ENCODE data around the gene BRICD5. TPM values are rescaled to one million over a fixed set of nuclear protein-coding genes. Genes with fewer than 3 reads are reported as not detected.

Gene BRICD5
- total and polyA plus RNA-seq, 2 of the 4 experiments (the other 2 are of a cell fraction) = 0.18 to 0.94 TPM

DNA sequence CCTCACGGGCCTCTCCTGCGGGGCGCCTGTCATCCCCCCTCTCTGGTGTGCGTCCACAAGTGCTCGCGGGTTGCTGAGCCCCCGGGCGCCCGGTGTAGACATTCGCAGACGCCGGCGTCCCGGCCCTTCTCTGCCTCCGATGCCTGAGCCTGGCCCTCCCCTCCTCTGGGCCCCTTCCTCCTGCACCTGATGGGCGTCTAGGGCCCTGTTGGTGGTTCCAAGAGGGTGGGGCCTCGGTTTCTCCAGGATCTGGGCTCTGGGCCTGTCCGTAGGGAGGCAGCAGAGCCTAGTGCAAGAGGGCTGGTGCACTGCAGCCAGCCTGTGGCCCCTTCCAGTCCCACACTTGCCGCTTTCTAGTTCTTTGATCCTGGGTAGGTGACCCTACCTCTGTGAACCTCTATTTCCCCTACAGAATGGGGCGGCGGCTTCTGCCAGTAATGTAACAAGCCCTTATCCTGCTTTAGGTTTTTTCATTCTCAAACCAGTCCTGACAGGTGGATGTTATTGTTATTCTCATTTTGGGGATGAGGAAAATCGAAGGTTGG is 13.4 kb upstream of the BRICD5 start:
- dilution Hi-C loops (cut with HindIII; ENCODE audit: low sequenced_read_pairs, unreplicated experiment) = no loop called here
- no peak overlapping the region for H4K91ac ChIP-seq (ENCODE audit: insufficient read depth, low read depth, low read length)
- H3K4me2 ChIP-seq (ENCODE audit: low read depth, low read length) = peak overlapping the region; percentile 97
- no peak overlapping the region for H2BK15ac ChIP-seq (ENCODE audit: low read depth, low read length)
- peak overlapping the region; percentile 26; the same call in 1 of the 2 replicates for H3K56ac ChIP-seq (ENCODE audit: extremely low read depth, insufficient read depth, low read length)
- TF ChIP-seq BHLHE40 (IDR thresholded peaks at IDR 0.05; ENCODE audit: low read depth, low read length) (no peak), RFX5 (IDR thresholded peaks at IDR 0.05; ENCODE audit: low read depth, low read length) (no peak), FOS (IDR thresholded peaks at IDR 0.05; ENCODE audit: low read depth, low read length) (no peak), SMC3 (IDR thresholded peaks at IDR 0.05; ENCODE audit: low read depth, low read length) (0 out of 2 replicates have a peak, but pooled peaks have one; percentile 10), NFE2L2 (IDR thresholded peaks at IDR 0.05; ENCODE audit: low read depth, low read length) (no peak), RAD21 (IDR thresholded peaks at IDR 0.05; ENCODE audit: low read length) (peak; percentile 49), RCOR1 (IDR thresholded peaks at IDR 0.05; ENCODE audit: insufficient replicate concordance, low read length) (no peak), MAZ (IDR thresholded peaks at IDR 0.05; ENCODE audit: borderline replicate concordance, low read depth, low read length) (no peak; the same call in 1 of the 2 replicates), MAFK (IDR thresholded peaks at IDR 0.05; ENCODE audit: low read depth, low read length) (no peak), CHD1 (IDR thresholded peaks at IDR 0.05; ENCODE audit: low read depth, low read length) (no peak)
- TF ChIP-seq, protein P1, sequence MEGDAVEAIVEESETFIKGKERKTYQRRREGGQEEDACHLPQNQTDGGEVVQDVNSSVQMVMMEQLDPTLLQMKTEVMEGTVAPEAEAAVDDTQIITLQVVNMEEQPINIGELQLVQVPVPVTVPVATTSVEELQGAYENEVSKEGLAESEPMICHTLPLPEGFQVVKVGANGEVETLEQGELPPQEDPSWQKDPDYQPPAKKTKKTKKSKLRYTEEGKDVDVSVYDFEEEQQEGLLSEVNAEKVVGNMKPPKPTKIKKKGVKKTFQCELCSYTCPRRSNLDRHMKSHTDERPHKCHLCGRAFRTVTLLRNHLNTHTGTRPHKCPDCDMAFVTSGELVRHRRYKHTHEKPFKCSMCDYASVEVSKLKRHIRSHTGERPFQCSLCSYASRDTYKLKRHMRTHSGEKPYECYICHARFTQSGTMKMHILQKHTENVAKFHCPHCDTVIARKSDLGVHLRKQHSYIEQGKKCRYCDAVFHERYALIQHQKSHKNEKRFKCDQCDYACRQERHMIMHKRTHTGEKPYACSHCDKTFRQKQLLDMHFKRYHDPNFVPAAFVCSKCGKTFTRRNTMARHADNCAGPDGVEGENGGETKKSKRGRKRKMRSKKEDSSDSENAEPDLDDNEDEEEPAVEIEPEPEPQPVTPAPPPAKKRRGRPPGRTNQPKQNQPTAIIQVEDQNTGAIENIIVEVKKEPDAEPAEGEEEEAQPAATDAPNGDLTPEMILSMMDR (conservative IDR thresholded peaks at IDR 0.05; ENCODE audit: low read depth, low read length) = peak; percentile 29; the same call in 1 of the 2 replicates
- no peaks in the 10 kb centered on the region for H3K27me3 ChIP-seq (ENCODE audit: control insufficient read depth, insufficient read depth, low read length)
- intact Hi-C loops (cut with micrococcal nuclease) = no loop called here
- no peak overlapping the region for H2BK120ac ChIP-seq (ENCODE audit: low read depth, low read length)
- no TSS peak for BruUV-seq (replicated peaks)
- WGBS, 2 experiments (ENCODE audit: extremely low coverage in 2 of 2, insufficient read length in 1 of 2) = 0% methylated on average over 1 of the region's 22 CpGs; no CpG with 5 or more reads in 1 of the 2 experiments
- H4K8ac ChIP-seq (ENCODE audit: low read depth in 2 of 2, low read length in 2 of 2) = peak overlapping the region in 1 of 2 experiments; percentile 61; a peak in 1 of 4 replicates
- CTCF ChIA-PET = no interaction called here
- ATAC-seq (ENCODE audit: low read depth) (peak; percentile 30), DNase-seq (peak; percentile 42)
- H3K23ac ChIP-seq (ENCODE audit: low read depth, low read length) = no peak overlapping the region; the same call in 1 of the 2 replicates
- H3K4me1 ChIP-seq (ENCODE audit: control insufficient read depth, insufficient read depth, low read length) = peaks cover 12% of the 10 kb centered on the region
- peak overlapping the region; percentile 99 for H2AFZ ChIP-seq (replicated peaks; ENCODE audit: low read length, poor library complexity)
- H3K9ac ChIP-seq (ENCODE audit: low read depth, low read length) = peak overlapping the region; percentile 70
- H3K27ac ChIP-seq (ENCODE audit: insufficient read depth, low read length) = peak overlapping the region; percentile 46
- no peak overlapping the region for H4K5ac ChIP-seq (ENCODE audit: low read depth, low read length)
- H3K18ac ChIP-seq (ENCODE audit: low read depth, low read length) = no peak overlapping the region
- H2BK5ac ChIP-seq (ENCODE audit: low read depth, low read length, poor library complexity, severe bottlenecking) = peak overlapping the region; percentile 6
- in situ Hi-C loops (cut with MboI; ENCODE audit: low sequenced_read_pairs) = no loop called here
- H2AK5ac ChIP-seq (ENCODE audit: low read depth, low read length) = peak overlapping the region; percentile 60; the same call in 1 of the 2 replicates
- H2AK9ac ChIP-seq (replicated peaks; ENCODE audit: low read depth, low read length, poor library complexity) = peak overlapping the region; percentile 94
- no peaks in the 10 kb centered on the region for H3K9me3 ChIP-seq (ENCODE audit: control insufficient read depth, insufficient read depth, low read length)
- POLR2A ChIA-PET (ENCODE audit: unreplicated experiment) = no interaction called here
- peaks cover 15% of the 10 kb centered on the region; the same call in 1 of the 2 replicates for H3K9me1 ChIP-seq (ENCODE audit: insufficient read depth, low read length)
- H2BK20ac ChIP-seq (ENCODE audit: low read depth, low read length) = no peak overlapping the region
- peaks cover 2 to 40% of the 10 kb centered on the region in 2 experiments; a peak in 3 of 4 replicates for H3K79me1 ChIP-seq (ENCODE audit: low read depth in 1 of 2, low read length in 2 of 2)
- H4K20me1 ChIP-seq (ENCODE audit: insufficient read depth, low read length) = peaks cover 19% of the 10 kb centered on the region
- H3K4ac ChIP-seq (ENCODE audit: low read depth, low read length) = peak overlapping the region; percentile 15; the same call in 1 of the 2 replicates
- no peak overlapping the region for H3K14ac ChIP-seq (replicated peaks; ENCODE audit: low read depth, low read length)
- peak overlapping the region; percentile 58 for H3K4me3 ChIP-seq (ENCODE audit: insufficient read depth, low read depth, low read length)
- peaks cover 5% of the 10 kb centered on the region; the same call in 1 of the 2 replicates for H3K36me3 ChIP-seq (ENCODE audit: control insufficient read depth, insufficient read depth, low read length)

Measured in IMR-90 (cell line).